Gastrocnemius medialis (tissue), 4 donors: ENCODE measurements around the gene CBX7.

Experiments
- CTCF ChIP-seq, 5 experiments: fragments of 450-650 bp in 3 of 5; fragments of 200-600 bp in 2 of 5; sonication (generic) in 2 of 5; IDR thresholded peaks in 4 of 5; conservative IDR thresholded peaks in 1 of 5; 1 replicate in 4 of 5; 2 replicates in 1 of 5; pipeline ENCODE4 v1.5.1; 2016 to 2019; ENCODE audit warnings: antibody characterized with exemption in 5 of 5, mild to moderate bottlenecking in 3 of 5, moderate library complexity in 3 of 5
- POLR2A ChIP-seq, 2 donors: fragments of 450-650 bp; IDR thresholded peaks; one replicate each; pipeline ENCODE4 v1.6.1; 2017; ENCODE audit warnings: antibody characterized with exemption in 2 of 2, mild to moderate bottlenecking in 2 of 2, moderate library complexity in 2 of 2

GRCh38 chr22:39175353-39176142 is 23.1 kb upstream of the CBX7 start:
- TF ChIP-seq CTCF (IDR thresholded peaks at IDR 0.05 in 4 of 5, conservative IDR thresholded peaks at IDR 0.05 in 1 of 5) (no peak), POLR2A (IDR thresholded peaks at IDR 0.05) (no peak)
